GM21528 (cell line): Measurements from ENCODE around the gene IFFO2.
"Not testable (repeated sequence)": the region's sequence is repeated elsewhere in the genome, so short reads cannot be mapped to it uniquely, and the experiment has no call there.

Experiments used
- ATAC-seq: cut with Tn5 transposase; IDR thresholded peaks from one replicate; pipeline ENCODE4 v1.9.1; 2021; ENCODE audit warnings: mild to moderate bottlenecking, moderate library complexity; ENCODE audit not compliant: unreplicated experiment, low FRiP score

The IFFO2 gene

GRCh38 chr1:18901147-18901951 is 55.1 kb downstream of the IFFO2 start:
- ATAC-seq = no peak

GRCh38 chr1:18900303-18900841 is 56.1 kb downstream of the IFFO2 start:
- ATAC-seq = no peak

GRCh38 chr1:18899363-18900049 is 57.0 kb downstream of the IFFO2 start:
- ATAC-seq = no peak

GRCh38 chr1:18898567-18898966 is 57.9 kb downstream of the IFFO2 start:
- no peak for ATAC-seq

DNA sequence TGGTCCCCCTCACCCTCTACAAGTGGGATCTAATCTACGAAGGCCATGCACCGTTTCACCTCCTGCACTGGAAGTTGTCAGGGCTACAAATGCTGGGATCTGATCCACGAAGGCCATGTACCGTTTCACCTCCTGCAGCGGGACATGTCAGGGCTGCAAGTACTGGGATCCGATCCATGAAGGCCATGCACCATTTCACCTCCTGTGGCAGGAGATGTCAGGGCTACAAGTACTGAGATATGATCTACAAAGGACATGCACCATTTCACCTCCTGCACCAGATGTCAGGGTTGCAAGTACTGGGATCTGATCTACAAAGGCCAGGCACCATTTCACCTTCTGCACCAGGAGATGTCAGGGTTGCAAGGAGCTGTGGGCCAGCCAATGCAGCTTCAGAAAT is 61.2 kb downstream of the IFFO2 start:
- ATAC-seq = no peak

DNA sequence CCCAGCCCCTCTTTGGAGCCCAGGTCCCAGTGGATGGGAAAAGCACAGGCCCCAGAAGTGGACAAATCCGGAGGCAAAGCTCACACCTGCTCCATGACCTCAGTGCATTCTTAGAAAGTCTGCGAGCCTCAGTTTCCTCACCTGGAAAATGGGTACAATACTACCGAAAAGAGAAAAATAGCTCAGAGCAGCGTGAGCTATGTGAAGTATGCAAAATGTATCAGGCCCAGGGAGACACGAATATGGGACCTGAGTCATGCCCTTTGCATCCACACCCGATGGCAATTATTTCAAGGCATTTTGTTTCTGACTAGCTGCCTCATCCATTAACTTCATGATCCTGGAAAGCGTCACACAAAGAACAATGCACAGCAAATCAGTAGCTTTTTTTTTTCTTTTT is 63.4 kb downstream of the IFFO2 start:
- no peak for ATAC-seq

- not testable (repeated sequence) for ATAC-seq
These were observed 64.6 kb downstream of the IFFO2 start for GRCh38 chr1:18891858-18892257.

- no peak for ATAC-seq
These were observed 65.1 kb downstream of the IFFO2 start for GRCh38 chr1:18891426-18891780.

DNA sequence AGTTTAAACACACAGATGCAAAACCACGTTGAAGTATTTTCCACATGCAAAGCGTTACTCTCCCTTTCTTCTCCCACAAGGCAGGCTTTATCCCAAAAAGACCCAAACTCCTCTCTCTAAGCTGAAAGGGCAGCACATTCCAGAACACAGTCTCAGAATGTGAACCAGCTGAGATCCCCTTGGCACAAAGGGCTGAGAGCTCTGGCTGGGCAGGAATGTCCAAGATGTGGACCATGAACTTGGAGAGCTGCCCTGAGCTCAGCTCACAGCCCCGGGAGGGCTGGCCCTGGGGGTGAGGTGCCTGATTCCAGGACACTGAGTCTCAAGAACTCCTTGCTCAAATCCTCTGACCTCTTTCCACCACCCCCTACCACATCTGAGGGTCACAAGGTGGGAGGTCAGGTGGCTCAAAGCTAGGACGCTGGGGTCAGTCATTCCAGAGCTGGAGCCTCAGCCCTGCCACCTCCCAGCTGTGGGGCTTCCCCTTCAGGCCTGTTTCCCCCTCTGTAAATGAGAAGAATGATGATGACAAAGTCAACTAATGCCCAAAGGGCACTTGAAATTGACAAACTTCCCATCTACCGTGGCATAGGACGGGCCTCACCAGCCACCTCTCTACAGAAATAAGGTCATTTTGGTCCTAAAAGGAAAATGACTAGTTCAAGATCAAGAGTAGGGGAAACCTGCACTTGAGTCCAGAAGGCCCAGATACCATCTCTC is 65.6 kb downstream of the IFFO2 start:
- ATAC-seq = no peak

GRCh38 chr1:18886003-18886335 is 70.5 kb downstream of the IFFO2 start:
- no peak for ATAC-seq

GRCh38 chr1:18885311-18886002 is 71.0 kb downstream of the IFFO2 start:
- ATAC-seq = no peak

- no peak for ATAC-seq
These were observed 71.7 kb downstream of the IFFO2 start for GRCh38 chr1:18884727-18885126.

GRCh38 chr1:18884419-18884717 is 72.1 kb downstream of the IFFO2 start:
- no peak for ATAC-seq

GRCh38 chr1:18883636-18884418 is 72.6 kb downstream of the IFFO2 start:
- ATAC-seq = no peak

GRCh38 chr1:18883079-18883478 is 73.4 kb downstream of the IFFO2 start:
- ATAC-seq = no peak

DNA sequence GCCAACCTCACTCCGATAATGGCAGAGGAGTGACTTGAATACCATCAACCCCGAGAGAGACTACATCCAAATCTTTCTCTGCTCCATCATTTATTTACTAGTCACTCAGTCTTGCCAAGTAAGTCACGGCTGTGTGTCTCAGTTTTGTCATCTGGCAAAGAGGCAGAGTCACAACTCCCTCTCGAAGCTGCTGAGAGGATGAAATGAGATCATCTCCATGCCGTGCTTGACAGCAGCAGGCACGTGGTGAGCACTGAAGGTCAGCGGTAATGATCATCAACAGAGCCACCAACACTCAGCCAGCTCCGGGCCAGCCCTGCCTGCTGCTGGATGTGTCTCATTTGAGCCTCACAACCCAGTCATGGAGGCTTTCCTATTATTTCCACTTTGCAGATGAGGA is 74.0 kb downstream of the IFFO2 start:
- no peak for ATAC-seq

DNA sequence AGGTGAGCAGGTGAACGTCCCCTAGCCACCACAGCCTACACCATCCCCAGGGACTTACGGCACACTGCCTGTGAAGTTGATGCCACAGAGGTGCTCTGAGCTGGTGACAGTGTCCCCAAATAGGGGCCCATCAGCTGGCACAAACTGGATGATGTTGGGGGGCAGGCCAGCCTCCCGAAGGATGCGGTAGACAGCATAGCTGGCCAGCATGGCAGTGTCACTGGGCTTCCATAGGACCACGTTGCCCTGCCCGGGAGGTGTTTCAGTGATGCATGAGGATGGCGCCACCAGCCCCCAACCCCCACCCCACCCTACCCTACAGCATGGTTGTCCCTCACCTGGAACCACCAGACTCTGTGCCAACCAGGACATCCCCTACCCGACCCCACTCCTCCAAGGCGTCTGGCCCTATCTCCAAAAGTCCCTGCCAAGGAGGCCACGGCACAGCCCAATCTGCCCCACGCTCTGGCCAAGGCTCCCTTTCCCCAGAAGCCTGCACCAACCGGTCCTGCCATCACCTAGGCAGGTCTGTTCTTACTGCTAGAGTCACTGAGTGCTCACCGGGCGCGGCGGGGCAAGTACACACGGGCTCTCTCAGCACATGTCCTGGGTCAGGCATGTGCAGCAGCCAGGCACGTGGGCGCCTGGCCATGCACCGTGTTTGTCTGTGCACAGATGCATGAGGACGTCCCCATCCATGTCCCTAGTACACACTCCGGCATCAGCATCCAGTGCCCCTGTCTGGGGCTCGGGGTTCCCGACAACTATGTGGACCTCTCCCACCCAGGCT is 74.6 kb downstream of the IFFO2 start:
- no peak for ATAC-seq

GRCh38 chr1:18881164-18881563 is 75.3 kb downstream of the IFFO2 start:
- no peak for ATAC-seq

DNA sequence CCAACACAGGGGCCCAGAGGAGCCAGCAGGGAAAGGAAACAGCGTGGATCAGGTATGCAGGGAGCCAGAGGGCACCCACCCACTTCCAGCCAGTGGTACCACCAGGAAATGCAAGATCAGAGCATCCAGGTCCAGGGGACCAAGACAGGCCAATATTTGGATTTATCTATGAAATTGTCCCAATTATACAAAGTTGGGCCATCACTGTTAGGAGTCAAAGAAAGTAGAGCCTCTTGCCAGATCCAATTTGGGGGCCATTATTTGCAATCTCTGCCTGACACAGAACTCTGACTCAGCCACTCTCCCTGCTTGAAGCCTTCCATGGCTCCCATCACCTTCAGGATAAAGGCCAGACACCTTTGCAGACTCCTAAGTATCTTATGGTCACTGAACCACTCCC is 75.9 kb downstream of the IFFO2 start:
- ATAC-seq = no peak
